Measurements from ENCODE around the gene SMYD3.

Gene SMYD3

DNA sequence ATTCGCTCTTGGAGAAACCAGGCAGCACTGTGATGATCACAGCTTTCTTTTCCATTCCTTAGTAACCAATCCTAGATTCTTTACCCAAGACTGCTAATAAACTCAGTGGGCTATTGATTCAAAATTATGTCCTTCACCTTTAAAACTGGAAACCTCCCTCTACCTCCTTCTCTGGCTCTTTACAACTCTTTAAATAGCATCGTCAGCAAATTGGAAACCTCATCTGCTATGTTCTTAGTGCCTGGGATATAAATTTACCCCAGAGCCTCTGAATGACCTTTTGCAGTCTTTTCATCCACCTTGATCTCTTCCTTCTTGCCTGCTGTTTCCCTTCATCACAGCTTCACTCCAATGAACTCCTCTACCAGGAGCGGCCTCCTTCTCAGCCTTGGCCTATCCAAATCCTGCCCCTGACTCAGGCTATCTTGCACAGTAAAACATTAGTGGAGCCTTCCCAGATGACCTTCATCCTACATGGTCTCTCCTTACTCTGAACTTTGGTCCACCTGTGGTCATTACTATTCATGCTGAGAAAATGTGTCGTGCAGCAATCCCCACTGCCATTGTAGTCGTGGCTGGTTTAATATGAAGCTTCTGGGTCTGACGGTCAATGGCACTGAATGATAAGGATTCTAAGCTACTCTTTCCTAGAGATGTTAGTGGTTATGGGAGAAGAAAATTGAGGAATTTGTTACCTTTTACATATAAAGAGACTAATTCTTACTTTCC lies 644.1 kb downstream of the SMYD3 start:
- Mint-ChIP-seq H3K9me3 (no peaks in the 10 kb centered on the region), H3K36me3 (peaks cover 15 to 19% of the 10 kb centered on the region in 2 donors), H3K27ac (no peak overlapping the region), H3K27me3 (no peaks in the 10 kb centered on the region), H3K4me3 (no peak overlapping the region), H3K4me1 (peaks cover 0 to 4% of the 10 kb centered on the region in 2 donors)
- DNase-seq = no peak
- no peak for ATAC-seq (replicated peaks)

DNA sequence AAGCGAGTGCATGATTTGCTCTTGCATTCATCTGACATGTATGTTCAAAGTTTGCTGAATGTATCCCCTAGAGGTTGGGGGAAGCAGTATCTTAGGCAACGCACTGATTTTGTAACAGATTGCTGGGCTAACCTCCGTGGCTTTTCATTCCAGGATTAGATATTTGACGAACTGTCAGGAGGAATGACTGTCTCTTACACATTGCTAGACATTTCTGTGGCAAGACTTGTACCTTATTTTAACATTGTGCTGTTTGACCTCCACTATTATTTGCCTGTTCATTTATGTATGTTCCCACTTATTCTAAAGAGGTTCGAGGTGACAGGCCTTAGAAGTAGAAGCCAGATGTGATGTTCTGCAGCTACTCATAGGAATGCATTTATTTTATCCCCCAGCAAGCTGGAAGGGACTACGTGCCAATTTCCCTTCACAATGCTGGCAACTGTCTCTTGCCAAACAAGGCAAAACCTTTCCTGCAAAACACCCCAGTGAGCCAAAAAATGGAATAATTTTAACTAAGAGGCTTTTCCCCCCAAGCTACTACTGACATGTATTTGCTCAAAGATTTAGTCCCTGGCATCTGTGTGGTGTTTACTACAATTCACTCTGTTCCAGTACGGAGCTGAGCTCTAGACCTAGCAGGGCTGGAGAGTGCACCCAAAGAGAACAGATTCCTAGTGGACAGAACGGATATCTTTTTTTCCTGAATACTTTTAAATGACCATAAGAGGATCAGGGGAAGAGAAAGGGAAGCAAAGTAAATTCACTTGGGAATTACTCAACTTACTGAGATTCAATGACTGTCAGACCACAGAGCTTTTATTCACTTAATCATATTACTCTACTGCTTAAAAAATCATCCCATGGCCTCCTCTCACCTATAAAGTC lies 646.2 kb downstream of the SMYD3 start:
- no peak overlapping the region for H3K4me3 Mint-ChIP-seq
- ATAC-seq (replicated peaks) (no peak), DNase-seq (no peak)
- H3K4me1 Mint-ChIP-seq = peaks cover 0 to 1% of the 10 kb centered on the region in 2 donors
- peaks cover 28 to 33% of the 10 kb centered on the region in 2 donors for H3K36me3 Mint-ChIP-seq
- no peaks in the 10 kb centered on the region for H3K9me3 Mint-ChIP-seq
- no peak overlapping the region for H3K27ac Mint-ChIP-seq
- no peaks in the 10 kb centered on the region for H3K27me3 Mint-ChIP-seq

DNA sequence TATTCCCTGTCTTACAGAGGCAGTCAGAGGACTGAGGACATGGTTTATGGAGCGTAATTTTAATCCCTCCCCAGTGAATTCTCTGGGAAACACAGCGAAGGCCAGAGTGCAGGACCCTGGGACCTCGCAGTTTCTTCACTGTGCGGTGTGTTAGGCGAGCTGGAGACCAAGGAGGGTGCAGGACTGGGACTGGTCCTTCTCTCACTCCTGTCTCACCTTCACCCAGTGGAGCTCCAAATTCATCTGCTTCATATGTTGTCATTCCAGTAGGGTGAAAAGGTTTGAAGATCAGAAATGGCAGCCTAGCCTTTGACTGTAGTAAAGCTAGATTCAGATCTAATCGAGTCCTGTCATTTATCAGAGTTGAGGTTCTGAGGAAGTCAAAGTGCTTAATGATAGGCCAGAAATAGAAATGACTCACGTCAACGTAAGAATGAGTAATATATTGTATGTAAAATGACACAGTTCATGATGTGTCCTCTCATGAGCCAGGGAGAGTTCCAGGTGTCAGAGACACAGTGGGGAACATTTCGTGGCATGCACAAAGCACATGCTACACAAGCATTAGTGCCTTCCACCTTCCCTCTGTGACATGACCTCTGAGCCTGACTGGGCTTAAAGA lies 647.5 kb downstream of the SMYD3 start:
- Mint-ChIP-seq H3K27me3 (no peaks in the 10 kb centered on the region), H3K36me3 (peaks cover 29 to 35% of the 10 kb centered on the region in 2 donors), H3K27ac (no peak overlapping the region), H3K9me3 (no peaks in the 10 kb centered on the region), H3K4me1 (no peaks in the 10 kb centered on the region), H3K4me3 (no peak overlapping the region)
- no peak for ATAC-seq (replicated peaks)
- no peak for DNase-seq

DNA sequence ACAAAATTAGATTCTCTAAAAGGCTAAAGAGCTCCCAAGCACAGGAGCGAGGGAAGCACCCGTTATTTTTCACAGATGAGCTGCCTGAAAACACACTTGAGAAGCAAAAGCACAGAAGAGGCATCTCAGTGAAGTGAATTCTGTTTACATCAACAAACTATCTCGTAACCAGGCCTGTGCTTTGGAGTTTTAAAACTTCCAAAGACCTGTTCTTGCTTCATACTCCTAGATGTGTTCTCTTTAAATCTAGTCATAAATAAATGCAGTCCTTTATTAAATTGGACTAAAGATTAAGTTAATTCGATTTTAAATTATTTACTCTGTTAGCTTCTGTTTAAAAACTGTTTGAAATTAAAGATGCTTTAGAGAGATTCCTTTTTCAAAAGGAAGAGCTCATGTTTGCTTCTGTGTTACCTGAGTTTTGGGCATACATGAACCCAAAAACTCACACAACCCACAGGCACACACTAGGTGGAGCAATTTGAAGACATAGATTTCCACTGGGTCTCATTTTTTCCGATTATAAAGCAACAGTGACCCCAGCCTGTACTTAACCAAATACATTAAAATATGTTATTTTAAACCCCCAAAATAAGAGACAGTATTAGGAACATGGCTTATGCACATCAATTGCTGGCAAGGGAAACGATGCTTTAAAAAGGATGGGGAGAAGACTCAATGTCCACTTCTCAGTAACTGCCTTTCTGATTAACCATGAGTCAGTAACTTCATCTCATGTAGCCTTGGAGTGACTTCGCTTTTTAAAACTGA lies 648.2 kb downstream of the SMYD3 start:
- DNase-seq = no peak
- peaks cover 0 to 2% of the 10 kb centered on the region in 2 donors for H3K9me3 Mint-ChIP-seq
- H3K4me1 Mint-ChIP-seq = no peaks in the 10 kb centered on the region
- no peak for ATAC-seq (replicated peaks)
- H3K27ac Mint-ChIP-seq = no peak overlapping the region
- no peaks in the 10 kb centered on the region for H3K27me3 Mint-ChIP-seq
- H3K4me3 Mint-ChIP-seq = no peak overlapping the region
- H3K36me3 Mint-ChIP-seq = peaks cover 33 to 40% of the 10 kb centered on the region in 2 donors

DNA sequence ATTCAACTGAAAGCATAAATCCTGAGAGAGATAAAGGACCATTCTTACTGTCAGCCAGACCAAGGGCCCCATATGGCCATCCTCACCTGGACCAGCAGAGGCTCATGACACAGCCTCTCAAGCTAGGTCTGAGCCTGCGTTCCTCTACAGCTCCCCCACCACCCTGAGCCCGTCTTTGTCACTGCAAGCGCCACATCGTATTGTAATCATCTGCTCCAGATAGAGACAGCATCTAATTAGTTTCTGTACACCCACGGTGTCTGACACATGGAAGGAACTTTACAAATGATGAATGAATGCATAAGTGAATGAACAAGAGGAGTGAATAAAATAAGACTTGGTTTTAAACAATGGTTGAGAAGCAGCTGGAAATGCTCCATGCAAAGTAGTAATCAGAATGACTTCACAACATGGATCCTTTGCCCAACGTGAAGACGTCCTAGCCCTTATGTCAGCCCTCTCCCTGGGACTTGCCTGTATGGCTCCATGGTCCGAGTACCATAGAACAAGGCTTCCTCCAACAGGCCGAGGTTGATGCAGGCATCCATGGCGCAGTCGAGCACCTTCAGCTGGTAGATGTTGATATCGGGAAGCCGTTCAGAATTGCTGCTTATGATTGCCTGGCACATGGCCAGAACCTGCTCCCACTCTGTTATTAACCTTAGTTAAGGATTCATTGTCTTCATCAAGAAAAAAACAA lies 648.9 kb downstream of the SMYD3 start:
- Mint-ChIP-seq H3K4me1 (no peaks in the 10 kb centered on the region), H3K36me3 (peaks cover 32 to 38% of the 10 kb centered on the region in 2 donors), H3K4me3 (no peak overlapping the region), H3K9me3 (peaks cover 0 to 2% of the 10 kb centered on the region in 2 donors), H3K27ac (no peak overlapping the region), H3K27me3 (no peaks in the 10 kb centered on the region)
- ATAC-seq (replicated peaks) (no peak), DNase-seq (no peak)

DNA sequence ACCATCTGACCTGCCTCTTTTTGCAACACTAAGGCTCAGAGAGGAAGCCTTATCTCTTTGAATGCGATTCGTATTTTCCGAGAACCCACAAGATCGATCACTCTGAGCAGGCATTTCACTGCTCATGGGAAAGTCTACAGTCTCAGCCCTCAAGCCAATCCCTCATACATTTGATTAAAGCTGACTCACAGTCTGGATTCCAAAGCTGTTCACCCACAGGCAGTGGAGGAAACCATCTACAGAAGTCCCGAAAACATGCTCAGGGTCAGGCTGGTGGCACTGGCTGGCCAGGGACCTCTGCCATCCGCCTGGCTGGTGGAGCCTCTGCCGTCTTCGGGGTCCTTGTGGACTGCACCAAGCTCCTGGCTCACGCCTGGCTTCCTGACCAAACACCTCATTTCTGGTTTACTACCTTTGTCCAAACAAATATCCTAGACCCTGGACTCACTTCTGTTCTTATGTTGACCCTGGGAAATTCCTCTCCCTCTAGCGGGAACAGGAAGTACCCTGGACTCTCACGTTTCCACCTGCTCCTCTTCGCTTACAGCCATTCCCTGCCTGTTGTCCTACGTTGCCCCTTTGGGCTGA lies 650.0 kb downstream of the SMYD3 start:
- ATAC-seq (replicated peaks) = no peak
- Mint-ChIP-seq H3K4me1 (no peaks in the 10 kb centered on the region), H3K36me3 (peaks cover 28 to 34% of the 10 kb centered on the region in 2 donors), H3K27me3 (no peaks in the 10 kb centered on the region), H3K27ac (no peak overlapping the region), H3K9me3 (peaks cover 0 to 2% of the 10 kb centered on the region in 2 donors), H3K4me3 (no peak overlapping the region)
- no peak for DNase-seq

DNA sequence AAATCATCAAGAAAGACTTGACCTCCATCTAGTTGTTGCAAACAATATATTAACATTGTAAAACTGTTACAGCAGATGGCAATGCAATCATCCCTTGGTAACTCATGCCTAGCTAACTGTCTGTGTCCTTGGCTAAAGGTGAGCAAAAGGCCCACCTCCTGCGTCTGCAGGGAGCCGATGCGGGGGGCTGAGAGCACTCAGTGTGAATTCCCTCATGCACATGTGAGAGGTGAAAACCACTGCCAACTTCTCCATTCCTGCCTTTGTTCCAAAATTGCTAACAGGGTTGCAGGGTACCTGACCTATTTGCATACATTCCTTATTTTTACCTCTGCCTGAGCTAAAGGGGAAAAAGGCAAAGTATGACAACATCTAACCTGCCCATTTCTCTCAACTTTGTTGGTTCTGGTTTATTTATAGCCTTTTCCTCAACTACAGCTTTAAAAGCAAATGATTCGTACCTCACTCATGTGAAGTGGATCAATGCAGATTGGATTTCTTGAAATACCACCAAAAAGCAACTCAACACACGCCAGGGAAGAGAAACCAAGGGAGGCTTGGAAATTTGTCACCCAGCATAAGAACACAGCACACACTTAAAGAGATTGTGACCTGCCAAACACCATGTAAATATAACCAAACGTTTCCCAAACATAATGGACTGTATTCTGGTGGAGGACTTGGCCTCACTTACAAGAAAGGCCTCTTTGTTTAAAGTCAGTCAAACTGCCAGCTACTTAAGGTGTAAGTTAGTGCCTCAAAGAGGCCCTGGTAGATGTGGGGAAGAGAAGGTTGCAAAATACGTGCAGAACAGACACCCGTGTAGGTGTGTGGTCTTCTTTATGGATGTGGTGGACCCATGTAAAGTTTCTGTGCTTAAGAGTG lies 651.0 kb downstream of the SMYD3 start:
- no peaks in the 10 kb centered on the region for H3K4me1 Mint-ChIP-seq
- ATAC-seq (replicated peaks) (no peak), DNase-seq (no peak)
- H3K4me3 Mint-ChIP-seq = no peak overlapping the region
- H3K9me3 Mint-ChIP-seq = peaks cover 0 to 2% of the 10 kb centered on the region in 2 donors
- H3K27me3 Mint-ChIP-seq = no peaks in the 10 kb centered on the region
- no peak overlapping the region for H3K27ac Mint-ChIP-seq
- peaks cover 26 to 40% of the 10 kb centered on the region in 2 donors for H3K36me3 Mint-ChIP-seq

DNA sequence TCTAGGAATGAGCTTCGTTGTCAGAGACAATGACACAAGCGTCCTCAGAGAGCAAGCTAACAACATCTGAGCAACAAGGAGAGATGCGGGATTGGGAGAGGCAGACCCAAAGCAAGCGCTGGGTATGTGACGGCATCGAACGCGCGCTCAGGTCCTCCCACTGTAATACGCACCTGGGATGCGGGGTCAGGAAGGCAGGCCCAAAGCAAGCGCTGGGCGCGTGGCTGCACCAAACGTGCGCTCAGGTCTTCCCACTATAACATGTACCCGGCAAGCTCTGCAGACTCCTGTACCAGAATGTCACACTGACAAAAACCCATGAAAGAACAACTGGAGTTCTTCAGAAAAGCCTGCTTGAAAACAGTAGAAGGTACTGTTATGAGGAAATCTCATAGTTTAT lies 653.8 kb downstream of the SMYD3 start:
- Mint-ChIP-seq H3K27ac (no peak overlapping the region), H3K9me3 (peaks cover 0 to 4% of the 10 kb centered on the region in 2 donors), H3K36me3 (peaks cover 29 to 42% of the 10 kb centered on the region in 2 donors), H3K27me3 (no peaks in the 10 kb centered on the region), H3K4me1 (no peaks in the 10 kb centered on the region), H3K4me3 (no peak overlapping the region)
- DNase-seq (no peak), ATAC-seq (replicated peaks) (no peak)

DNA sequence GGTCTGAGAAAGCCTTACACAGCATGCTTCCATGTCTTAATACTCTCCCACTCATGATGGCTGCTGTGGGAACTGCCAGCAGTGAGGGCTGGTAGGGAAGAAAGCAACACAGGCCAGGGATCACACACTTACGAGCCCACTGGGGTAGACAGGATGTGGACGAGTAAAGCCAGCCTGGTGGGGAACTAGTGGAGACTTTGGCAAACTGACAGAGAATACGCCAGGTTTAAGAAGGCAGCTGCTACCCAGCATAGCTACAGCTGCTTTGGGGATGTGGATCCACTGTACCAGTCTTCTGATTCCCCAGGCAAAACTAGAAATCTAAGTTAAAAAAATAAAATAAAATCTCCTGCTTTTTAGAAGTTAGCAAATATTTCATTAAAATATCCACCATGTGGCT lies 664.0 kb downstream of the SMYD3 start:
- no peak for ATAC-seq (replicated peaks)
- H3K27me3 Mint-ChIP-seq = no peaks in the 10 kb centered on the region
- H3K36me3 Mint-ChIP-seq = peaks cover 6 to 12% of the 10 kb centered on the region in 2 donors
- no peak overlapping the region for H3K4me3 Mint-ChIP-seq
- H3K4me1 Mint-ChIP-seq = peaks cover 0 to 5% of the 10 kb centered on the region in 2 donors
- no peak for DNase-seq
- H3K27ac Mint-ChIP-seq = no peak overlapping the region
- no peaks in the 10 kb centered on the region for H3K9me3 Mint-ChIP-seq

DNA sequence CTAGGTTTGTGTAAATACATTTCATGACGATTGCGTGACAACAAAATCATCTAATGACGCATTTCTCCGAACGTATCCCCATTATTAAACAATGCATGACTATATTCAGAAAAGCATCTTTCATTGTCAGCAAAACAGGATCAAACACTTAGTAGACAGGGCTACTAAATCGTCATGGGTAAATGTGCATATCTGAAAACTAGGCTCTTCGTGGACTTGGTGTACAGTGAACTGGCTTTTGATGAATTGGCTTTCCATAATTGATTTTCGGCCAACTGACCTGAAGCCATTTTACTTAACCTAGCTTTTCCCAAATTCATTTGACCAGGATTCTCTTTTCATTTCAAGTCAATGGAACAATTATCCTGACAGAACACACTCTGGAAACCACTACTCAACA lies 665.0 kb downstream of the SMYD3 start:
- no peak for DNase-seq
- no peak for ATAC-seq (replicated peaks)
- Mint-ChIP-seq H3K9me3 (no peaks in the 10 kb centered on the region), H3K4me1 (peaks cover 0 to 5% of the 10 kb centered on the region in 2 donors), H3K27ac (no peak overlapping the region), H3K27me3 (no peaks in the 10 kb centered on the region), H3K4me3 (no peak overlapping the region), H3K36me3 (peaks cover 7 to 14% of the 10 kb centered on the region in 2 donors)

DNA sequence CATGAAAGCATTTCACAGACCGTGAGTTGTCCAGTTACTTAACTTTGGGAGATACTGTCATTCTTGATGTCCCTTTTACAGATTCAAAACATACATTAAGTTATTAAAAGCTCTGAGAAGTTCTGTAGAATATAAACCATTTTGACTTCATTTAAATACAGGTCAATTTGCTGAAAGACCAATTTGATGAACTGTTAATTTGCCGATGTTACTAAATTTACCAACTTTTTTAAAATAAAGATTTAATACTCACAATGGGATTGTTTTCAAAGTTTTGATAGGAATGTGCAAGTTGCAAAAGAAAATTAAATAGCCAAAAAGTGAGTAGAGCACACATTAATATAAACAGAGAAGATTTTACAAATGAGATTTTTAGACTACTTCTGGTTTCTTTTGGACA lies 666.1 kb downstream of the SMYD3 start:
- ATAC-seq (replicated peaks) = no peak
- no peak overlapping the region for H3K27ac Mint-ChIP-seq
- no peak overlapping the region for H3K4me3 Mint-ChIP-seq
- no peaks in the 10 kb centered on the region for H3K27me3 Mint-ChIP-seq
- H3K9me3 Mint-ChIP-seq = no peaks in the 10 kb centered on the region
- no peak for DNase-seq
- no peaks in the 10 kb centered on the region for H3K4me1 Mint-ChIP-seq
- peaks cover 10 to 17% of the 10 kb centered on the region in 2 donors for H3K36me3 Mint-ChIP-seq

DNA sequence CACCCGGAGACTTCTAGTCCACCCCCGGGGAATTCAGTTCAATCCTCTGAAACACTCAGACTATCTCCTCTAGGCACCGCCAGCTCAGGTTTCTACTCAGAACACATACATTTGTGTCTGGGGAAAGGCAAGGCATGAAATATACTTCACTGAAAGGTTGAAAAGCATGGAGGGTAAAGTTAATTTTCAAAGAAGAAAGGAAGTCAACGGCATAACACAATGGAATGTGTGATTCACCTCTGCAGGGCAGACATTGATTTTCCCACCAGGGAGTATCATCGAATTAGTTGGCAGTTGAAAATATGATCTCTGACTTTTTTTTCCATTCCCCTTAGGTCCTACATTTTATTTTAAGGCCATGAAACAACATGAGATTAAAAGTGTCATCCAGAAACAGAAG lies 669.4 kb downstream of the SMYD3 start:
- Mint-ChIP-seq H3K27ac (no peak overlapping the region), H3K36me3 (peaks cover 9 to 14% of the 10 kb centered on the region in 2 donors), H3K9me3 (no peaks in the 10 kb centered on the region), H3K4me3 (no peak overlapping the region), H3K27me3 (no peaks in the 10 kb centered on the region), H3K4me1 (no peaks in the 10 kb centered on the region)
- ATAC-seq (replicated peaks) (no peak), DNase-seq (no peak)
